HCT116 (cell line): ENCODE results near the gene FMN1.

ENCODE experiments used
- ATF3 ChIP-seq: IDR thresholded peaks from 2 replicates; pipeline ENCODE4 v1.6.1; 2012
- EZH2 ChIP-seq: fragments of 200-600 bp; sonication (generic); IDR thresholded peaks from 2 replicates; pipeline ENCODE4 v1.6.1; 2017; ENCODE audit warnings: antibody characterized with exemption, mixed run types
- EZH2phosphoT487 ChIP-seq: fragments of 200-600 bp; IDR thresholded peaks from 2 replicates; pipeline ENCODE4 v1.6.1; 2018; ENCODE audit warnings: antibody characterized with exemption, borderline replicate concordance
- FOSL1 ChIP-seq: IDR thresholded peaks from 2 replicates; pipeline ENCODE4 v1.6.1; 2012; ENCODE audit warnings: low read depth
- POLR2A ChIP-seq: IDR thresholded peaks from 2 replicates; pipeline ENCODE4 v1.7.0; 2011; ENCODE audit warnings: borderline replicate concordance; ENCODE audit not compliant: insufficient read depth, insufficient read length; ENCODE audit errors: extremely low read depth
- POLR2AphosphoS5 ChIP-seq: IDR thresholded peaks from 2 replicates; pipeline ENCODE4 v1.6.1; 2011; ENCODE audit warnings: mild to moderate bottlenecking, low read depth, low read length, moderate library complexity
- SP1 ChIP-seq: IDR thresholded peaks from 2 replicates; pipeline ENCODE4 v1.6.1; 2012; ENCODE audit warnings: low read depth
- YY1 ChIP-seq: IDR thresholded peaks from 2 replicates; pipeline ENCODE4 v1.6.1; 2011; ENCODE audit warnings: low read length, low read depth, moderate library complexity, mild to moderate bottlenecking; ENCODE audit not compliant: insufficient replicate concordance; ENCODE audit errors: extremely low read depth
- ZFX ChIP-seq: fragments of 450-650 bp; IDR thresholded peaks from 2 replicates; pipeline ENCODE4 v1.6.1; 2017
- ZNF274 ChIP-seq: fragments of 200-500 bp; sonication (Bioruptor generic); IDR thresholded peaks from 2 replicates; pipeline ENCODE4 v1.6.1; 2014; ENCODE audit warnings: mild to moderate bottlenecking, low read depth, low read length, inconsistent platforms
- TF ChIP-seq, protein P1 (sequence below), 3 experiments: fragments of 200-600 bp in 1 of 3; sonication (generic) in 1 of 3; IDR thresholded peaks in 2 of 3; conservative IDR thresholded peaks in 1 of 3; 2 replicates each; pipeline ENCODE4 v1.5.1; 2012 to 2017; ENCODE audit warnings: low read depth in 2 of 3, low read length in 2 of 3, antibody characterized with exemption in 1 of 3, borderline replicate concordance in 1 of 3, control low read depth in 1 of 3, mild to moderate bottlenecking in 1 of 3, mixed read lengths in 1 of 3, mixed run types in 1 of 3, moderate library complexity in 1 of 3; ENCODE audit not compliant: insufficient read depth in 1 of 3
- TF ChIP-seq, protein P2 (sequence below): IDR thresholded peaks from 2 replicates; pipeline ENCODE4 v1.6.1; 2012; ENCODE audit warnings: low read depth

DNA sequence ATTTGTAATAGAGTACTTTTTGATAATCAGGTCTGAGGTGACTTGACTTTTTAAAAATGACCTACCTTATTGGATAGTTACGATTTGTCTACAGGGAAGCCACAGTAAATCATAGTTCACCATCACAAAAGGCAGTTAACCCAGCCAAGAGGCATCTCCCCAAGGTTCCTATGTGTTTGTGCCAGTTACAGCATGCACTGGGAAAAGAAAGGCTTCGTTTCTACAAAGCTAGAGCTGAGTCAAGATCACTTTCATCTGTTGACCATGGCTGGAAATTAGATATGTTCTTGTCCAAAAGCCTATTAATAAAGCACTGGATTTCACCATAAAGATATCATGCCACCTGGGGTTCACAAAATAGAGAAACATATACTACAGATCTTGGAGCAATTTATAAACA is 336.8 kb downstream of the FMN1 start:
- TF ChIP-seq POLR2A: no peak
- no peak for TF ChIP-seq EZH2
- no peak for TF ChIP-seq ZFX
- TF ChIP-seq, protein P1, sequence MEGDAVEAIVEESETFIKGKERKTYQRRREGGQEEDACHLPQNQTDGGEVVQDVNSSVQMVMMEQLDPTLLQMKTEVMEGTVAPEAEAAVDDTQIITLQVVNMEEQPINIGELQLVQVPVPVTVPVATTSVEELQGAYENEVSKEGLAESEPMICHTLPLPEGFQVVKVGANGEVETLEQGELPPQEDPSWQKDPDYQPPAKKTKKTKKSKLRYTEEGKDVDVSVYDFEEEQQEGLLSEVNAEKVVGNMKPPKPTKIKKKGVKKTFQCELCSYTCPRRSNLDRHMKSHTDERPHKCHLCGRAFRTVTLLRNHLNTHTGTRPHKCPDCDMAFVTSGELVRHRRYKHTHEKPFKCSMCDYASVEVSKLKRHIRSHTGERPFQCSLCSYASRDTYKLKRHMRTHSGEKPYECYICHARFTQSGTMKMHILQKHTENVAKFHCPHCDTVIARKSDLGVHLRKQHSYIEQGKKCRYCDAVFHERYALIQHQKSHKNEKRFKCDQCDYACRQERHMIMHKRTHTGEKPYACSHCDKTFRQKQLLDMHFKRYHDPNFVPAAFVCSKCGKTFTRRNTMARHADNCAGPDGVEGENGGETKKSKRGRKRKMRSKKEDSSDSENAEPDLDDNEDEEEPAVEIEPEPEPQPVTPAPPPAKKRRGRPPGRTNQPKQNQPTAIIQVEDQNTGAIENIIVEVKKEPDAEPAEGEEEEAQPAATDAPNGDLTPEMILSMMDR (IDR thresholded peaks at IDR 0.05 in 2 of 3, conservative IDR thresholded peaks at IDR 0.05 in 1 of 3; ENCODE audit: borderline replicate concordance in 1 of 3, insufficient read depth in 1 of 3, low read depth in 2 of 3, low read length in 2 of 3): no peak
- no peak for TF ChIP-seq POLR2AphosphoS5
- no peak for TF ChIP-seq EZH2phosphoT487
- TF ChIP-seq, protein P2, sequence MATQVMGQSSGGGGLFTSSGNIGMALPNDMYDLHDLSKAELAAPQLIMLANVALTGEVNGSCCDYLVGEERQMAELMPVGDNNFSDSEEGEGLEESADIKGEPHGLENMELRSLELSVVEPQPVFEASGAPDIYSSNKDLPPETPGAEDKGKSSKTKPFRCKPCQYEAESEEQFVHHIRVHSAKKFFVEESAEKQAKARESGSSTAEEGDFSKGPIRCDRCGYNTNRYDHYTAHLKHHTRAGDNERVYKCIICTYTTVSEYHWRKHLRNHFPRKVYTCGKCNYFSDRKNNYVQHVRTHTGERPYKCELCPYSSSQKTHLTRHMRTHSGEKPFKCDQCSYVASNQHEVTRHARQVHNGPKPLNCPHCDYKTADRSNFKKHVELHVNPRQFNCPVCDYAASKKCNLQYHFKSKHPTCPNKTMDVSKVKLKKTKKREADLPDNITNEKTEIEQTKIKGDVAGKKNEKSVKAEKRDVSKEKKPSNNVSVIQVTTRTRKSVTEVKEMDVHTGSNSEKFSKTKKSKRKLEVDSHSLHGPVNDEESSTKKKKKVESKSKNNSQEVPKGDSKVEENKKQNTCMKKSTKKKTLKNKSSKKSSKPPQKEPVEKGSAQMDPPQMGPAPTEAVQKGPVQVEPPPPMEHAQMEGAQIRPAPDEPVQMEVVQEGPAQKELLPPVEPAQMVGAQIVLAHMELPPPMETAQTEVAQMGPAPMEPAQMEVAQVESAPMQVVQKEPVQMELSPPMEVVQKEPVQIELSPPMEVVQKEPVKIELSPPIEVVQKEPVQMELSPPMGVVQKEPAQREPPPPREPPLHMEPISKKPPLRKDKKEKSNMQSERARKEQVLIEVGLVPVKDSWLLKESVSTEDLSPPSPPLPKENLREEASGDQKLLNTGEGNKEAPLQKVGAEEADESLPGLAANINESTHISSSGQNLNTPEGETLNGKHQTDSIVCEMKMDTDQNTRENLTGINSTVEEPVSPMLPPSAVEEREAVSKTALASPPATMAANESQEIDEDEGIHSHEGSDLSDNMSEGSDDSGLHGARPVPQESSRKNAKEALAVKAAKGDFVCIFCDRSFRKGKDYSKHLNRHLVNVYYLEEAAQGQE: no peak
- TF ChIP-seq ZNF274: no peak
- no peak for TF ChIP-seq ATF3
- TF ChIP-seq FOSL1: no peak
- TF ChIP-seq YY1: no peak
- TF ChIP-seq SP1: no peak
